Activated effector memory CD4-positive, alpha-beta T cell treated with Interleukin-2 at 50 U/mL for 16 hours (primary cell): ENCODE data around the gene SMIM13.
"Not testable (repeated sequence)": the region's sequence is repeated elsewhere in the genome, so short reads cannot be mapped to it uniquely, and the experiment has no call there.

ENCODE experiments used
- DNase-seq: peaks from one replicate; pipeline ENCODE4 v3.0.0-alpha.2; 2020

The SMIM13 gene

DNA sequence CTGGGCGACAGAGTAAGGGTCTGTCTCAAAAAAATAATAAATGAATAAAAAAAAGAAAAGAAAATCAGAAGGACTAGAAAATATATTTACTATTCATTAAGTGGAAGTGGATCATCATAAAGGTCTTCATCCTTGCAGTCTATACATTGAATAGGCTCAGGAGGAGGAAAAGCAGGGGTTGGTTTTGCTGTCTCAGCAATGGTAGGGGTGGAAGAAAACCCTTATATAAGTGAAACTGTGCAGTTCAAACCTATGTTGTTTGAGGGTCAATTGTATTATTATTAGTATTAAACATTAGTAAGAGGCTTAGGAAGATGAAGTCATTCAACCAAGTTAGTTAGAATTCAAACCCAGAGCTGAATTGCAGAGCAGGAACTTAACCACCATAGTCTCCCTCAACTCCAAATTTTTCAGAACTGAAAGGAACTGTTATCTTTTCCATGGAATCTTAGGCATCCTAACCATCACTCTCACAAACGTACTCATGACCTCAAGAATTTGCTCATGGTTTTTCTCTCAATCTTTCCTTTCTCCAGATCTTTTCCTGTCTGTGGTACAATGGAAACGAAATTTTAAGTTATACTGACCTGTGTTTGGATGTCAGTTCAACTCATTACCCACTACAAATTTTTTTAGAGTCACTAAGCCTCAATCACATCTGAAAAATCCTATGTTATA lies 7.7 kb upstream of the SMIM13 start:
- DNase-seq, result no peak

DNA sequence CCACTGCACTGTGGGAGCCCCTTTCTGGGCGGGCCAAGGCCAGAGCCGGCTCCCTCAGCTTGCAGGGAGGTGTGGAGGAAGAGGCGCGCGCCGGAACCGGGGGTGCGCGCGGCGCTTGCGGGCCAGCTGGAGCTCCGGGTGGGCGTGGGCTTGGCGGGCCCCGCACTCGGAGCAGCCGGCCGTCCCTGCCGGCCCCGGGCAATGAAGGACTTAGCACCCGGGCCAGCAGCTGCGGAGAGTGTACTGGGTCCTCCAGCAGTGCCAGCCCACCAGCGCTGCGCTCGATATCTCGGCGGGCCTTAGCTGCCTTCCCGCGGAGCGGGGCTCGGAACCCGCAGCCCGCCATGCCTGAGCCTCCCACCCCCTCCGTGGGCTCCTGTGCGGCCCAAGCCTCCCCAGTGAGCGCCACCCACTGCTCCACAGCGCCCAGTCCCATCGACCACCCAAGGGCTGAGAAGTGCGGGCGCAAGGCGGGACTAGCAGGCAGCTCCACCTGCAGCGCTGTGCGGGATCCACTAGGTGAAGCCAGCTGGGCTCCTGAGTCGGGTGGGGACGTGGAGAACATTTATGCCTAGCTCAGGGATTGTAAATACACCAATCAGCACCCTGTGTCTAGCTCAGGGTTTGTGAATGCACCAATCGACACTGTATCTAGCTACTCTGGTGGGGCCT lies 6.4 kb upstream of the SMIM13 start:
- not testable (repeated sequence) for DNase-seq

DNA sequence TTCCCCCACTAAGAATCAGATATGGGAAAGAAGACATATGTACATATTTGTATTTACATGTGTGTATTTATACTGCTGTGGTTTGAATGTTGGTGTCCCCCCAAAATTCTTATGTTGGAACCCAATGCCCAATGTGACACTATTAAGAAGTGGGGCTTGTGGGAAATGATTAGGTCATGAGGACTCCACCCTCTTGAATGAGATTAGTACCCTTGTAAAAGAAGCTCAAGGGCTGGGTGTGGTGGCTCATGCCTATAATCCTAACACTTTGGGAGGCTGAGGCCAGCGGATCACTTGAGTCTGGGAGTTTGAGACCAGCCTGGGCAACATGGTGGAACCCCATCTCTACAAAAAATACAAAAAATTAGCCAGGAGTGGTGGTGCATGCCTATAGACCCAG lies 3.9 kb upstream of the SMIM13 start:
- DNase-seq, result no peak

DNA sequence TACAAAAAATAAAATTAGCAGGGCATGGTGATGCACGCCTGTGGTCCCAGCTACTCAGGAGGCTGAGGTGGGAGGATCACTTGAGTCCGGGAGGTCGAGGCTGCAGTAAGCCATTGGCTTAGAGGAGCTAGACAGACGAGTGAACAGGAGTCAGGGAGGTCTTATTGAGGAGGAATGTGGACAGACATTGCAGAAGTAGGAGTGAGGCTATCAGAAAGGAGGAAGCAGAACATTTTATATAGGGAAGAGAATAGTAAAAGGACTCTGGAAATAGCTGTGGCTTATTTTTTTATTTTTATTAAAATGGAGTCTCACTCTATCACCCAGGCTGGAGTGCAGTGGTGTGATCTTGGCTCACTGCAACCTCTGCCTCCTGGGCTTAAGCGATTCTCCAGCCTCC lies 2.5 kb upstream of the SMIM13 start:
- not testable (repeated sequence) for DNase-seq

DNA sequence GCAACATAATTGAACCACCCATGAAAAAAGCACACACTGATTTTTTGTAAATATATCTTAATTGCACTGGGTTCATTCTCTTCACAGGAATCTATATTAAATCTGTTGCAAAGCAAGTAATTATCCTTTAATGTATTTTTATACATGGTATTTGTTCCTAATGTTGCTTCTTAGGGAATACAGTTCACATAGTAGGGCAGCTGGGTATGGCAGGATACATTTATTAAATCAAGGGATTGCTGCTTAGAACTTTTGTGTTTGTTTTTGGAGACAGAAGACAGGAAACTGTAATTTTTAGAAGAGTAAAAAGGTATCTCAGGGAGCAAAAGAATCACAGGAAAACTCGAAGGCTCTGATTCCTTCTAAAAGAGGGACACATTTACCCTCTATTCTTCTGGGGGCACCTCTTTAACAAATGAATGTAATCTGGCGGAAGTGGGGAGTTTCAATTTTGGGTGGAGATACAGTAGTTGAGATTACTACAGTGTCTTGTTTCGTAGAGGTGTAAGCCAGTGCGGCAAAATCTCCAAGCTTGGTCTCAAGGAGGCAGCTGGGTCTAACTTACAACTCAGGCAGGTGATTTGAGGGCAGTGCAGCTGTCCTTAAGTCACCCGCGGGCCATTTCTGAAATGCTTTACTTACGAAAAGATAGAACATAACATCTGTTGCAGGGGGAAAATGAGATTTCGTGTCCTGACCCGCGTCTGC lies 812 bp upstream of the SMIM13 start:
- no peak for DNase-seq

DNA sequence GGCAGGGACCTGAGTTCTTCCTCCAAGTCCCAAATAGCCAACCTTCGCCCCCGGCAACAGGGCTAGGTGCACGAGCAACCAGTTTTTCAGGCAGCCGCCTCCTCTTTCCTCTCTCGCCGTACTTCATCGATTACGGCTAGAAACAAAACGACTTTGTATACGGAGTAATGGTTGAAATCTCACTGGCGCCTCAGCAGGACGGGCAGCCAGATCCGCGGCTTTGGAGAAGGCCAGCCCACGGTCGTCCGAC lies 333 bp upstream of the SMIM13 start:
- DNase-seq, result no peak

DNA sequence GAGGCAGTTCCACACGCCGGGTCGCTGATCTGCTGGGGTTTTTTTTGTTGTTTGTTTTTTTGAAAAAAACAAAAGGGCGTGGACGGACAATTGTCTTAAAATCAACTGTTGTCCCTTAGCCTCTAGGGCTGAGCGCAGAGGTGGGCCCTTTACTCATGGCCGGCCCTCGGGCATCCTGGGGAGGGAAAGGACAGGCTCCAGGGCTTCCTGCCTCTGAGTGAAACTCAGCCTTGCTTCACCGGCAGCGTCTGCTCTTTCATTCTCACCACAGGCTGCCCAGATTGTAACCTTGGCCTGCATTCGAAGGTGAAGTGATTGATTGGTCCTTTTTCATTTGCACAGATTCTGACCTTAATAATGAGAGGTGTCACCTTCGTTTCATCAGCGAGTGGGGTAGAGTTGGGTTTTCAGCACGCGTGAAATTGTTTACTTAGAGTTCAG lies 797 bp downstream of the SMIM13 start:
- DNase-seq, result peak; percentile 36

DNA sequence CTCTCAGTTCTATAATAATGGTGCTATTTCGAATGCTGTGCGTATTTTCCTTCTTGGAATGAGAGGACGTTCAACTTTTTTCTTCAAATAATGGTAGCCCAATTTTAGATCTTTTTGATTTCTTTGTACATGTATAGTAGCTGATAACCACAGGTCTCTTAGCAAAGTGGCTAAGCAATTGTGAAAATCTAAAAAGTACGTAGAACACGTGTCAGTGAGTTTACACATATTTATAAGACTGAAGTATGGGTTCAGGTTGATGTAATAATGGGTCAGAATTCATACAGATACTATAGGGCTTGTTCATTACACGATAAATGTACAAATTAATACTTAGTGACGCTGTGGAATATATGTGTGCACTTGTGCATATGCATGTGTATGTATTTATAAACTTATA lies 1.3 kb downstream of the SMIM13 start:
- DNase-seq, result no peak

DNA sequence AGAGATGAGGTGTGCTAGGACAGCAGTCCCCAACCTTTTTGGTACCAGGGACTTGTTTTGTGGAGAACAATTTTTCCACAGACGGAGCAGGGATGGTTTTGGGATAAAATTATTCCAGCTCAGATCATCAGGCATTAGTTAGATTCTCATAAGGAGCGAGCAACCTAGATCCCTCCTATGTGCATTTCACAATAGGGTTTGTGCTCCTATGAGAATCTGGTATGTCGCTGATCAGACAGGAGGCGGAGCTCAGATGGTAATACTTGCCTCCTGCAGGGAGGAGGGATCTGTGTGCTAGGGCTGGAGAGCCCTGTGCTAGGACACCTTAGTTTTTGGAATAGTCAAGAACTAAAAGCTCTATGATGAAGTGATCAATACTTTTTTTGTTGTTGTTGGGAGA lies 2.5 kb downstream of the SMIM13 start:
- no peak for DNase-seq

DNA sequence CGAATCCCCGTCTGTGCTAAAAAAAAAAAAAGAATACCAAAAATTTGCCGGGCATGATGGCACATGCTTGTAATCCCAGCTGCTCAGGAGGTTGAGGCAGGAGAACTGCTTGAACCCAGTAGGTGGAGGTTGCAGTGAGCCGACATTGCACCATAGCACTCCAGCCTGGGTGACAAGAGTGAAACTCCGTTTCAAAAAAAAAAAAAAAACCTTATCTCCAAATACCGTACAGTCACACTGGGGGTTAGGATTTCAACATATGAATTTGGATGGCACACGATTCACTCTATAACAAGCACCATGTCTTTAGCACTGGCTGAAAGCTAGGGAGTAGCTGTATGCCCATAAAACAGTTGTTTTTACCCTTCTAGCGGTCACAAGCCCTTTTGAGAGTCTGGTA lies 3.8 kb downstream of the SMIM13 start:
- no peak for DNase-seq

DNA sequence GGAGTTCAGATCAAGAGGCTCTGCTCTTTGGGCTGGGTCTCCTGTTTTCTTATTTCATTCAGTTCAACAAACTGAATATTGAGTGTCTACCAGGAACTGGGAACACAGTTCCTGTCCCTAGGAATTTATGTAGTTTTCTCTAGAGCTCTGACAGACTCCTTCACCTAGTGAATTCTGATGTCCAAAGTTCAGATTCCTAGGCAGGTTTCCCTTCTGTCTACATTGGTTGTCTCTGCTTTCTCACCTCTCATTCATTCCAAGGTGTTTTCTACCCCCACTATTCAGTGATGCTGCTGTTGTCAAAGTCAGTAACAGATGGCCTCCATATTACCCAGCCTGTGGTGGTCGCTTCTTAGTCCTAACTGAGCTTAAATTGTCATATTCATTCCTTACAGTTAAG lies 4.4 kb downstream of the SMIM13 start:
- DNase-seq, result no peak

DNA sequence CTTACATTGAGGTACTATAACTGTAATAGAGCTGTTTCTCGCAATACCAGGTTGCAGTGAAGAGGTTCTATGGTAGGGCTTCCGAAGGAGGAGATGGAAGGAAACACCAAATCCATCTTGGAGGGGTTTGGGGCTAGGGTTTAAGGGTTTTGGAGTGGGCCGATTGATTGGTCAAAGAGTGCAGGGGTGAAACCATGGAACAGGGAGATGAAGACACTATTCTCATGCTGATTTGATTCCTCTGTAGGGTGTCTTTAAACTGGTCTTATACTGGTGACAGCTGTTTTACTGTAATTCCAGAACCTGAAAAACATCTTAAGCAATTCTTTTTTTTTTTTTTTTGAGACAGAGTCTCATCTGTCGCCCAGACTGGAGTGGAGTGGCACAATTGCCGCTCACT lies 7.8 kb downstream of the SMIM13 start:
- DNase-seq, result no peak

DNA sequence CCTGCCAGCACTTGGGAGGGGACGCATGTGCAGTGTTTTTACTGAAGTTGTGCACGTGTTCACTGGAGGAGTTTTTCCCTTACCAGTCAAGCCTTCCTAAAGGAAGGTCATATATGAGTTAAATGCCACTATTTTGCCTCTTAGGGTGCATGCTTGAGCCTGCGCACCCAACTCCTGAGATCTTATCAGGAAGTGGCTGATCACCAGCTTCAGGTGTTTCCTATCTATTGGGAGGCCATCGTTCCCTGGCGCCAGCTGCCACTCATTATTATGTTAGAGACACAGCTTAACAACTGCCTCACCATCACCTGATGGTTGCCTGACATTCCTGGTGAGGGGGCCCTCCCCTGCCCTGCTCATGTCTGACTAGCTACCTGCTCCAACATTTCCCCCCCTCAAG lies 9.4 kb downstream of the SMIM13 start:
- no peak for DNase-seq

DNA sequence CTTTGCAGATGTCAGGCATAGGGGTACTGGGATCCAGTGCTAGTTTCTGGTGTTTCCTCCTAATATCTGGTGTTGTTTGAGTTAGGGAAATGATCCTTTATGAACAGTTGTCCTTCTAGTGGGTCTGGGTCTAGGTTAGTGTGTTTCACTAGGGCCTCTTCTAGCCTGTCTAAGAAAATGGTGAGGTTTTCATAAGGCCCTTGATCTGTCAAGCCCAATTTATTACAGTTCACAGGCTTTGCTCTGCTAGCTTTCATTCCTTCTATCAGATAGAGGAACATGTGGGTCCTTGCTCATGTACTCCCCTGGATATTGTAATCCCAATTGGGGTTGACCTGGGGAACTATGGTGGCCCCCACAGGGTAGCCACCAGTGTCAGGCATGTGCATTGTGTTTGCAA lies 15.1 kb downstream of the SMIM13 start:
- no peak for DNase-seq

DNA sequence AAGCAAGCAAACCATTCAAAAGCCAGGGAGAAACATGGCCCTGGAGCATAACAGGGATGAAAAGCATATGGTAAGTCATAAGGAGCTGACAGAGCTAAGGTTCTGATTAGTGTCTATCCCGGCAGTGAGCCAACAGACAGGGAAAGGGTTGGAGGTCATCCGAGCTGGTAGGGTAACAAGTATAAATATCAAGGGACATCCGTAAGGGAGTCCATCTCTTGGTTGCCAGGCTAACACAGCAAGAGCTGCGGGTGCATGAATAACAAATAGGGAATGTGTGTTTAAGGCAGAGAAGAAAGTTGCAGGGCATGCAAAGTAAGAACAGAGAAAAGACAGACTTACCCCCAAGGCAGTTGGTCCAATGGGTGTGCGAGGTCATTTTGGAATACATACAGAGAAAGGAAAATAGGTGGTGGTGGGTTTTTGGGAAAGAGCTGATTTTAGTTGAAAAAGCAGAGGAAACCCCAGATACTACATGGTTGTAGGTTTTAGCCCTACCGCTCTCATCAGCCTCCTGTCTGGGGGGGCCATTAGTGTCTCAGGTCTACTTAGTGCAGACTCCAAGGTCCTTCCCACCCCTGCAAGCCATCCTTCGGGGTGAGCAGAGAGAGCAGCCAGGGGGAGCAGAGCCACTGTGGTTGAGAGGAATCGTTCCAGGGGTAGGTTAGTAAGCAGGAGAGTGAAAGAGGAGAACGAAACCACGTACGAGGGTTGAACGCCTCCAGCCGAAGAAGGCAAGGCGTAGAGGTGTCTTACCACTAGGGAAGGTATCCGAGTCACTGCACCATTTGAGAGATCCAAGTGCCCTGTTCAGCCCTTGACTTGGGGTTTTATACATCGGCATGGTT lies 17.5 kb downstream of the SMIM13 start, which contains the start of gene ERVFRD-1:
Gene ERVFRD-1, minus strand, starts transcription at position 805 of the 848 bp plus-strand sequence. CDS start 6,415 bp downstream, outside the sequence.
- no peak for DNase-seq

DNA sequence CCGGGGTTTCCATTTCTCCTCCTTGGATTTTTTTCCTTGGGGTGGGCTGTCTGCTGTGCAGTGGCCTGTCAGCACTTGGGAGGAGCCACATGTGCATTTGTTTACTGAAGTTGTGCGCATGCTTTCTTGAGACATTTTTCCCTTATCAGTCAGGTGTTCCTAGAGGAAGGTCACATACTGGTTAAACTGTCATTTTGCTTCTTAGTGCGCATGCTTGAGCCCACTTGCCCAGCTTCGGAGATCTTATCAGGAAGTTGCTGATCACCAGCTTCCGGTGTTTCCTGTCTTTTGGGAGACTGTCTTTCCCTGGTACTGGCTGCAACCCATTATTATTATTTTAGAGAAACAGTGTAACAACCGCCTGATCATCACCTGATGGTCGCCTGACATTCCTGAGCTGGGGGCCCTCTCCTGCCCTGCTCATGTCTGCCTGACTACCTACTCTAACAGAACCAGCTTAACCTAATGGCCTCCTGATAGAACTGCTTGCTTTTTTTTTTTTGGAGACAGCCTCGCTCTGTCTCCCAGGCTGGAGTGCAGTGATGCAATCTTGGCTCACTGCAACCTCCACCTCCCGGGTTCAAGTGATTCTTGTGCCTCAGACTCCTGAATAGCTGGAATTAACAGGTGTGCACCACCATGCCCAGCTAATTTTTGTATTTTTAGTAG lies 18.3 kb downstream of the SMIM13 start:
- DNase-seq, result no peak

DNA sequence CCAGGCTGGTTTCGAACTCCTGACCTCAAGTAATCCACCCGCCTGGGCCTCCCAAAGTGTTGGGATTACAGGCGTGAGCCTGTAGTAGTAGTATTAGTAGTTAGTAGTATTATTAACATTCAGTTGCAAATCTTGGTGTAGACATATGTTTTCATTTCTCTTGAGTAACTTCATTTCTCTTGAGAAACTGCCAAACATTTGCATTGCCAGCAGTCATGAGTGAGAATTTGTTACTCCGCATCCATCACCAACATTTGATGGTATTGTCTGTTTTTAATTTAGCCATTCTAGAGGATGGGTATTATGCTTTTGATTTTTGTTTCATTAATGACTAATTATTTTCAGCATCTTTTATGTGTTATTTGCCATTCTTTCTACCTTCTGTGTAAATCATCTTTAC lies 19.4 kb downstream of the SMIM13 start:
- DNase-seq, result no peak

DNA sequence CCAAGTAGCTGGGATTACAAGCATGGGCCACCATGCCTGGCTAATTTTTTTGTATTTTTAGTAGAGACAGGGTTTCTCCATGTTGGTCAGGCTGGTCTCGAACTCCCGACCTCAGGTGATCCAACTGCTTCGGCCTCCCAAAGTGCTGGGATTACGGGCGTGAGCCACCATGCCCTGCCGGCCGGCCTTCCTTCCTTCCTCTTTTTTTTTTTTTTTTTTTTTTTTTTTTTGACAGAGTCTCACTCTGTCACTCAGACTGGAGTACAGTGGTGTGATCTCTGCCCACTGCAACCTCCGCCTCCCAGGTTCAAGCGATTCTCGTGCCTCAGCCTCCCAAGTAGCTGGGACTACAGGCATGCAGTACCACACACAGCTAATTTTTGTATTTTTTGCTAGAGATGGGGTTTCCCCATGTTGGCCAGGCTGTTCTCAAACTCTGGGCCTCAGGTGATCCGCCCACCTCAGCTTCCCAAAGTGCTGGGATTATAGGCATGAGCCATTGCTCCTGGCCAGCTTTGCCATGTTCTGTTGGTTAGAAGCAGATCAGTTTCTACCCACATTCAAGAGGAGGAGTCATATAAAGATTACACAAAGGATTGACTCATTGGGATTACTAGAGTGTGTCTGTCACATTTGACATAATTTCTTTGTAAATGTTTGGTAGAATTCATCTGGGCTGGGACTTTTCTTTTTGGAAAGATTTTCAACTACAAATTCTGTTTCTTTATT lies 22.3 kb downstream of the SMIM13 start:
- DNase-seq, result not testable (repeated sequence)

DNA sequence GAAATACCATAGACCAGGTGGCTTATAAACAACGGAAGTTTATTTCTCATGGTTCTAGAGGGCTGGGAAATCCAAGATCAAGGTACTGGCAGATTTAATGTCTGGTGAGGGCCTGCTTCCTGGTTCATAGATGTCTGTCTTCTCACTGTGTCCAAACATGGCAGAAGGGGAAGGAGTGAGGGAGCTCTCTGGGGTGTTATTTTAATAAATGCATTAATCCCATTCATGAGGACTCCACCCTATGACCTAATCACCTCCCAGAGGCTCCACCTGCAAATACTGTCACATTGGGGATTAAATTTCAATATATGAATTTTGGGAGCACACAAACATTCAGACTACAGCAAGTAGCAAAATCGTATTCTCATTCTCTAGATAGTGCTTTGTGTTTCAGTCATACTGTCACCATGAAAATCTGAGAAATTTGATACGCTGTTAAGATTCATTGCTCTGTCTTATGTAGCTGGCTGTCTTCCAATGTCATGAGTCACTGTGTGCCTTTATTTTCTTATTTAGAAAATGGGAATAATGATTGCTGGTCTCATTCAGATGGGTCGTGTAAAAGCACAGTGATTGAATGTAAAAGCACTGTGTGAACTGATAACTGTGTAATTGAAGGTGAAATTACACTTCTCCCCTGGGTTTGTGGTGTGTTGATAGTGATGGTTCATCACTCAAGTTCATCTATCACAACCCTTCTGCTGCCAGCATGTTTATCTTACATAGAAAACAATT lies 26.8 kb downstream of the SMIM13 start:
- no peak for DNase-seq

DNA sequence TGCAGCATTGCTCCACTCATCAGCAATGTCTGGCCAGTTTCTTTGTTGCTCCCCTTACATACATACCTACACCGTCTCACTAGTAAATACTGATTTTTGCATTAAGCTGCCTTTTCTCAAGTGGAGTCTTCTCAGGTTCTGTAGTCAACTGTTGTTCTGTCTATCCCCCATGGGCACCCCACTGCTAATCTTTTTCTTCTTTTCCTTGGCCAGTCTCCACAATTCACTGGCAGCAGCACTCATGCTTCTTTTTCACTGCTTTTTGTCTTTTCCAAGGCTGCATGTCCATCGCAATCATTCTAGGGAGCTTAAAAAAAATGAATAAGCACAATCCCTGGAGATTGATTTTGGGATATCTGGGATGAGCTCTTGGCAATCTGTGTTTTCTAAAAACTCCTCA lies 28.2 kb downstream of the SMIM13 start:
- no peak for DNase-seq

DNA sequence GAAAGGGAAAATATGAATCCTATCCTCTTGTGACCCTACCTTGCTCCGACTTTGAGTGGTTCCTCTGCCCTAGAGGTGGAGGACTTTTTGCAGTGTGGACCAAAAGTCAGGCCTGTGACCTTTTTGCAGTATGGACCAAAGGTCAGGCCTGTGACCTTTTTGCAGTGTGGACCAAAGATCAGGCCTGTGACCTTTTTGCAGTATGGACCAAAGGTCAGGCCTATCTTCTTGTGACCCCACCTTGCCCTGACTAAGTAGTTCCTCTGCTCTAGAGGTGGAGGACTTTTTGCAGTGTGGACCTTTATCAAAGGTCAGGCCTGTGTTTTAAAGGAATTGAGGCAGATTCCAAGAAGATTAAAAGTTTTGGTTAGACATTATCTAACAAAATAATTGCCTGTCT lies 28.7 kb downstream of the SMIM13 start:
- no peak for DNase-seq
